Measurements from ENCODE around the gene MPZL2.

MPZL2 gene

GRCh38 chr11:118215262-118215661 is 48.8 kb downstream of the MPZL2 start:
- FAIRE-seq (no peak), DNase-seq (ENCODE audit: insufficient read length, low spot score) (no peak)

GRCh38 chr11:118214210-118214914 is 49.7 kb downstream of the MPZL2 start:
- DNase-seq (ENCODE audit: insufficient read length, low spot score), result no peak
- no peak for FAIRE-seq

More at GRCh38 chr11:118215262-118215661, 48.8 kb downstream of the MPZL2 start:
- no peak for TF ChIP-seq CTCF (IDR thresholded peaks at IDR 0.05; ENCODE audit: insufficient read depth, missing control alignments)

GRCh38 chr11:118213781-118214180 is 50.3 kb downstream of the MPZL2 start:
- FAIRE-seq, result no peak
- no peak for TF ChIP-seq CTCF (IDR thresholded peaks at IDR 0.05; ENCODE audit: insufficient read depth, missing control alignments)
- no peak for DNase-seq (ENCODE audit: insufficient read length, low spot score)

More at GRCh38 chr11:118214210-118214914, 49.7 kb downstream of the MPZL2 start:
- no peak for TF ChIP-seq CTCF (IDR thresholded peaks at IDR 0.05; ENCODE audit: insufficient read depth, missing control alignments)

GRCh38 chr11:118213201-118213600 is 50.9 kb downstream of the MPZL2 start:
- DNase-seq (ENCODE audit: insufficient read length, low spot score), result no peak
- TF ChIP-seq CTCF (IDR thresholded peaks at IDR 0.05; ENCODE audit: insufficient read depth, missing control alignments), result no peak
- no peak for FAIRE-seq

GRCh38 chr11:118212781-118213191 is 51.3 kb downstream of the MPZL2 start:
- FAIRE-seq (no peak), DNase-seq (ENCODE audit: insufficient read length, low spot score) (no peak)
- no peak for TF ChIP-seq CTCF (IDR thresholded peaks at IDR 0.05; ENCODE audit: insufficient read depth, missing control alignments)

GRCh38 chr11:118212131-118212725 is 51.9 kb downstream of the MPZL2 start:
- FAIRE-seq, result no peak
- DNase-seq (ENCODE audit: insufficient read length, low spot score), result no peak
- TF ChIP-seq CTCF (IDR thresholded peaks at IDR 0.05; ENCODE audit: insufficient read depth, missing control alignments), result no peak

- no peak for TF ChIP-seq CTCF (IDR thresholded peaks at IDR 0.05; ENCODE audit: insufficient read depth, missing control alignments)
- DNase-seq (ENCODE audit: insufficient read length, low spot score), result no peak
- FAIRE-seq, result no peak
Measured at GRCh38 chr11:118211006-118211405, 53.1 kb downstream of the MPZL2 start.

Data from D721Med (cell line).